Ovary (tissue), 9 donors: ENCODE data around the gene PTPRN2. TPM values are rescaled to one million over a fixed set of nuclear protein-coding genes. Genes with fewer than 3 reads are reported as not detected.
"Not testable (repeated sequence)": the region's sequence is repeated elsewhere in the genome, so short reads cannot be mapped to it uniquely, and the experiment has no call there.

ENCODE experiments used
- DNase-seq, 5 donors: peaks; one replicate each; pipeline ENCODE4 v3.0.0-alpha.2; 2019 to 2020
- H3K27ac ChIP-seq, 2 donors: fragments of 200-600 bp; one replicate each; pipeline versions ENCODE4 v1.5.1 to v1.8.0; 2019 to 2022
- H3K27me3 ChIP-seq: fragments of 200-600 bp; one replicate; pipeline ENCODE4 v1.8.0; 2022
- H3K36me3 ChIP-seq: fragments of 200-600 bp; sonication (generic); one replicate; pipeline ENCODE4 v1.5.1; 2019
- H3K4me1 ChIP-seq: one replicate; pipeline ENCODE4 v1.8.1; 2013; ENCODE audit warnings: mild to moderate bottlenecking, moderate library complexity; ENCODE audit not compliant: insufficient read depth
- H3K4me3 ChIP-seq: fragments of 200-600 bp; sonication (generic); one replicate; pipeline ENCODE4 v1.5.1; 2017
- H3K9me3 ChIP-seq, 2 donors: fragments of 200-600 bp in 1 of 2; sonication (generic) in 1 of 2; one replicate each; pipeline versions ENCODE4 v1.5.1 to v1.8.1; 2013 to 2019; ENCODE audit warnings: mild to moderate bottlenecking in 1 of 2, moderate library complexity in 1 of 2
- CTCF ChIP-seq, 3 donors: fragments of 450-650 bp in 2 of 3; fragments of 200-600 bp in 1 of 3; IDR thresholded peaks; one replicate each; pipeline versions ENCODE4 v1.5.1 to v1.8.0; 2016 to 2022; ENCODE audit warnings: antibody characterized with exemption in 3 of 3, mild to moderate bottlenecking in 1 of 3
- EP300 ChIP-seq: sonication (generic); formaldehyde crosslinking; IDR thresholded peaks from one replicate; pipeline ENCODE4 v1.6.1; 2017; ENCODE audit warnings: antibody characterized with exemption
- POLR2A ChIP-seq: fragments of 450-650 bp; IDR thresholded peaks from one replicate; pipeline ENCODE4 v1.6.1; 2017; ENCODE audit warnings: antibody characterized with exemption, mild to moderate bottlenecking, moderate library complexity
- WGBS, 3 donors: extraction: QIAGEN DNeasy Blood & Tissue Kit in 1 of 3; methylation state at CpG; one replicate each; pipeline versions ENCODE4 v1.1.5 to v1.1.7; 2013 to 2017; 5-methylcytosine and 5-hydroxymethylcytosine counted together
- intact Hi-C, 4 donors: fragments of 100-400 bp; cut with DNase I; formaldehyde crosslinking; loops; one replicate each; pipeline versions ENCODE4 v1.11.0 to v1.15.1; 2022 to 2023
- polyA plus RNA-seq, 2 donors: library from polyadenylated mRNA; stranded (reverse); fragments of 200-250 nt in 1 of 2; fragments of 350-450 nt in 1 of 2; fragmentation: Illumina TruSeq in 1 of 2; extraction: RNeasy Lipid Tissue Mini Kit (QIAGEN cat#74804) in 1 of 2; gene quantifications; one replicate each; pipeline ENCODE4 v1.2.3, GENCODE V29; 2013 to 2014
- total RNA-seq, 7 donors: library from RNA; depleted of rRNA in 2 of 7; stranded (reverse); fragments of >200 nt in 2 of 7; fragmentation: NEBNext Ultra II Directional in 3 of 7; extraction: Animal tissue kit (Norgen Biotek cat#: 25700) in 3 of 7; gene quantifications; one replicate each; pipeline versions ENCODE4 v1.1.0 to v1.2.4, GENCODE V29; 2016 to 2023
- donor health status: DM: no; HTN: no; CAD: no; lungs with moderate emphysema.
- donor health status: DM: no; HTN: no; CAD: no.
- donor health status: Bipolar disorder and iron deficiency.
- donor health status: DM: yes; HTN: yes; CAD: no.
- donor health status: DM: no; HTN: no; CAD: no.
- donor health status: DM: yes; HTN: yes; CAD: no.

The PTPRN2 gene
- total and polyA plus RNA-seq, 9 donors: 3.5 to 11.1 (median 5.9) TPM

GRCh38 chr7:158458096-158458495, 129.5 kb downstream of the PTPRN2 start:
- no peak overlapping the region for H3K4me3 ChIP-seq
- 63 to 69% (median 68%) methylated on average over 13 of the region's 13 CpGs for WGBS, 3 donors
- H3K4me1 ChIP-seq: no peaks in the 10 kb centered on the region
- H3K27me3 ChIP-seq: no peaks in the 10 kb centered on the region
- no peak for DNase-seq
- no peaks in the 10 kb centered on the region for H3K36me3 ChIP-seq
- no peak overlapping the region for H3K27ac ChIP-seq
- intact Hi-C loops: no loop called here
- TF ChIP-seq EP300 (no peak), POLR2A (no peak), CTCF (IDR thresholded peaks at IDR 0.05) (no peak)
- no peaks in the 10 kb centered on the region for H3K9me3 ChIP-seq

GRCh38 chr7:158457586-158457985, 130.0 kb downstream of the PTPRN2 start:
- DNase-seq, H3K36me3 ChIP-seq, H3K27me3 ChIP-seq, H3K27ac ChIP-seq, H3K9me3 ChIP-seq, H3K4me1 ChIP-seq, H3K4me3 ChIP-seq, intact Hi-C loops: not testable (repeated sequence)
- 88 to 92% (median 92%) methylated on average over 14 to 22 of the region's 22 CpGs for WGBS, 3 donors

GRCh38 chr7:158454631-158455030, 133.0 kb downstream of the PTPRN2 start:
- H3K4me3 ChIP-seq: no peak overlapping the region
- intact Hi-C loops: no loop called here
- 86 to 92% (median 91%) methylated on average over 8 of the region's 8 CpGs for WGBS, 3 donors
- TF ChIP-seq POLR2A (no peak), EP300 (no peak), CTCF (IDR thresholded peaks at IDR 0.05) (no peak)
- no peak overlapping the region for H3K27ac ChIP-seq
- no peaks in the 10 kb centered on the region for H3K27me3 ChIP-seq
- no peaks in the 10 kb centered on the region for H3K4me1 ChIP-seq
- no peak for DNase-seq
- H3K9me3 ChIP-seq: no peaks in the 10 kb centered on the region
- H3K36me3 ChIP-seq: no peaks in the 10 kb centered on the region

- Histone ChIP-seq H3K4me1 (no peaks in the 10 kb centered on the region), H3K27ac (no peak overlapping the region), H3K9me3 (no peaks in the 10 kb centered on the region), H3K27me3 (no peaks in the 10 kb centered on the region), H3K4me3 (no peak overlapping the region), H3K36me3 (no peaks in the 10 kb centered on the region)
- intact Hi-C loops: no loop called here
- WGBS, 3 donors: 83 to 92% (median 88%) methylated on average over 9 of the region's 9 CpGs
- TF ChIP-seq EP300 (no peak), CTCF (IDR thresholded peaks at IDR 0.05) (no peak), POLR2A (no peak)
- DNase-seq: no peak
Observed at GRCh38 chr7:158453663-158454062, 134.0 kb downstream of the PTPRN2 start.

GRCh38 chr7:158452331-158452730, 135.3 kb downstream of the PTPRN2 start:
- H3K27me3 ChIP-seq: no peaks in the 10 kb centered on the region
- WGBS, 3 donors: 75 to 87% (median 78%) methylated on average over 11 of the region's 11 CpGs
- H3K4me1 ChIP-seq: no peaks in the 10 kb centered on the region

More at GRCh38 chr7:158452331-158452730, 135.3 kb downstream of the PTPRN2 start:
- Histone ChIP-seq H3K36me3 (no peaks in the 10 kb centered on the region), H3K27ac (no peak overlapping the region), H3K9me3 (no peaks in the 10 kb centered on the region), H3K4me3 (no peak overlapping the region)
- TF ChIP-seq POLR2A (no peak), EP300 (no peak), CTCF (IDR thresholded peaks at IDR 0.05) (no peak)
- intact Hi-C loops: no loop called here
- DNase-seq: no peak
